ENCODE results near the gene MYO18A. TPM values are rescaled to one million over a fixed set of nuclear protein-coding genes. Genes with fewer than 3 reads are reported as not detected.
A peak's percentile ranks its signal among the peaks of the same experiment; 100 is the strongest.

MYO18A gene
- total RNA-seq, 4 donors from 2014 or later: 112 to 191 (median 136) TPM

GRCh38 chr17:29126268-29126930 is 53.8 kb downstream of the MYO18A start:
- TF ChIP-seq POLR2A (IDR thresholded peaks at IDR 0.05) (no peak), EP300 (IDR thresholded peaks at IDR 0.05; ENCODE audit: low read depth) (no peak), POLR2AphosphoS5 (IDR thresholded peaks at IDR 0.05) (no peak)
- TF ChIP-seq, protein P1, sequence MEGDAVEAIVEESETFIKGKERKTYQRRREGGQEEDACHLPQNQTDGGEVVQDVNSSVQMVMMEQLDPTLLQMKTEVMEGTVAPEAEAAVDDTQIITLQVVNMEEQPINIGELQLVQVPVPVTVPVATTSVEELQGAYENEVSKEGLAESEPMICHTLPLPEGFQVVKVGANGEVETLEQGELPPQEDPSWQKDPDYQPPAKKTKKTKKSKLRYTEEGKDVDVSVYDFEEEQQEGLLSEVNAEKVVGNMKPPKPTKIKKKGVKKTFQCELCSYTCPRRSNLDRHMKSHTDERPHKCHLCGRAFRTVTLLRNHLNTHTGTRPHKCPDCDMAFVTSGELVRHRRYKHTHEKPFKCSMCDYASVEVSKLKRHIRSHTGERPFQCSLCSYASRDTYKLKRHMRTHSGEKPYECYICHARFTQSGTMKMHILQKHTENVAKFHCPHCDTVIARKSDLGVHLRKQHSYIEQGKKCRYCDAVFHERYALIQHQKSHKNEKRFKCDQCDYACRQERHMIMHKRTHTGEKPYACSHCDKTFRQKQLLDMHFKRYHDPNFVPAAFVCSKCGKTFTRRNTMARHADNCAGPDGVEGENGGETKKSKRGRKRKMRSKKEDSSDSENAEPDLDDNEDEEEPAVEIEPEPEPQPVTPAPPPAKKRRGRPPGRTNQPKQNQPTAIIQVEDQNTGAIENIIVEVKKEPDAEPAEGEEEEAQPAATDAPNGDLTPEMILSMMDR (IDR thresholded peaks at IDR 0.05): no peak
- H3K27me3 ChIP-seq: no peaks in the 10 kb centered on the region
- in situ Hi-C loops (cut with MboI; ENCODE audit: low pct_ligation_motif_present in 1 of 4, low pct_unique_long_range_greater_than_20kb in 1 of 4, low sequenced_read_pairs in 3 of 4) (loop anchor here in 2 of 4 donors (10.0 to 25.0 kb wide), 3 partner anchors 158 to 162 kb away; partner anchors contain the start of gene NUFIP2 (in 1 of the 2)), intact Hi-C loops (cut with DNase I; ENCODE audit: low total_unique reads) (no loop called here)
- H3K27ac ChIP-seq: no peak overlapping the region
- peaks cover 0 to 6% (median 2%) of the 10 kb centered on the region in 4 donors for H3K36me3 ChIP-seq
- no peak for DNase-seq
- H3K4me1 ChIP-seq: peaks cover 0 to 25% (median 16%) of the 10 kb centered on the region in 4 donors
- WGBS, 2 donors (ENCODE audit: low coverage in 1 of 2): 80% methylated on average over 6 of the region's 8 CpGs; no CpG with 5 or more reads in 1 of the 2 donors
- H3K9me3 ChIP-seq: no peaks in the 10 kb centered on the region
- no peak overlapping the region for H3K4me3 ChIP-seq

DNA sequence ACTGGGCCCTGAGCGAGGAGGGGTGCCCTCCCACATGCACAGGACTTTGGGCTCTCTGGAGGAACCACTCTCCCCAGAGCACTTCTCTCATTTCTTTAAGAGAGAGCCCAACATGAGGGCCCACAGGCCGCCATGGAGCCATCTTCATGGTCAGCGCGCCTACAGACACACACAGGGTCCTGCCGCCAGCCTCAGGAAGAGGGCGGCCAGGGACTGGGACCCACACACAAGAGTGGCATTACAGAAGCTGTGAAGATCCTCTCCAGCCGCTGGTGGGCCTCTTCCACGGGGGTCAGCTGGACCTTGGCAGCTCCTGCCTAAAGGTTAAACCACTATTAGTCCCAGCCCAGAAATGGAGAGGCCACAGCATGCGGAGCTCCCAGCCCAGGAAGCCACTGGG is 54.5 kb downstream of the MYO18A start:
- H3K27ac ChIP-seq: peak overlapping the region in 2 of 4 donors; percentile 21 to 40
- 87 to 100% methylated on average over 2 to 9 of the region's 9 CpGs for WGBS, 2 donors (ENCODE audit: low coverage in 1 of 2)
- H3K9me3 ChIP-seq: no peaks in the 10 kb centered on the region
- no peak for DNase-seq
- H3K36me3 ChIP-seq: peaks cover 0 to 13% (median 6%) of the 10 kb centered on the region in 4 donors
- TF ChIP-seq EP300 (IDR thresholded peaks at IDR 0.05; ENCODE audit: low read depth): no peak
- no peak for TF ChIP-seq POLR2AphosphoS5 (IDR thresholded peaks at IDR 0.05)
- TF ChIP-seq POLR2A (IDR thresholded peaks at IDR 0.05): no peak
- TF ChIP-seq, protein P1 (IDR thresholded peaks at IDR 0.05): no peak
- in situ Hi-C loops (cut with MboI; ENCODE audit: low pct_ligation_motif_present in 1 of 4, low pct_unique_long_range_greater_than_20kb in 1 of 4, low sequenced_read_pairs in 3 of 4): loop anchor here in 2 of 4 donors (10.0 to 25.0 kb wide), 3 partner anchors 159 to 162 kb away; partner anchors contain the start of gene NUFIP2 (in 1 of the 2)
- H3K4me3 ChIP-seq: no peak overlapping the region
- H3K4me1 ChIP-seq: peaks cover 0 to 25% (median 16%) of the 10 kb centered on the region in 4 donors
- no peaks in the 10 kb centered on the region for H3K27me3 ChIP-seq
- intact Hi-C loops (cut with DNase I; ENCODE audit: low total_unique reads): no loop called here

DNA sequence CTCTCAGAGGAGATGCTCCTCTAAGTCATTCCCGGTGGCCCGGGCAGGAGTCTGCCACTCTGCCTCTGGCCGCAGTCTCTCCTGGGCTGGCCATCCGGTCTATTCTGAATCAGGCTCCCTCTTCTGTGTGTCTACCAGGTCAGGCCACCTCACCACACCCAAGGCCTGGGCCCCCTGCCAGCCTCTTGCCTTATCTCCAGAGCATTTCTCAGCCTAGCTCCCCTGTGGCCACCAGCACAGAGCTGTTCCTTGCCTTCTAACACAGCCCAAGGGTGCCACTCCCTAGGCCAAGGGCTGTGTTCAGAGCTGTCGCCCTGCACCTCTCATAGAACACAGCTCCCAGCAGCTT is 55.3 kb downstream of the MYO18A start:
- DNase-seq: peak; percentile 80
- TF ChIP-seq EP300 (IDR thresholded peaks at IDR 0.05; ENCODE audit: low read depth) (no peak), POLR2A (IDR thresholded peaks at IDR 0.05) (no peak)
- TF ChIP-seq, protein P1 (IDR thresholded peaks at IDR 0.05): no peak
- WGBS, 2 donors (ENCODE audit: low coverage in 1 of 2): 70% methylated on average over 5 of the region's 5 CpGs; no CpG with 5 or more reads in 1 of the 2 donors
- Histone ChIP-seq H3K27ac (peak overlapping the region in 2 of 4 donors; percentile 21 to 40), H3K4me1 (peaks cover 0 to 25% (median 16%) of the 10 kb centered on the region in 4 donors), H3K36me3 (peaks cover 0 to 21% (median 10%) of the 10 kb centered on the region in 4 donors), H3K27me3 (no peaks in the 10 kb centered on the region), H3K9me3 (no peaks in the 10 kb centered on the region), H3K4me3 (no peak overlapping the region)
- in situ Hi-C loops (cut with MboI; ENCODE audit: low pct_ligation_motif_present in 1 of 4, low pct_unique_long_range_greater_than_20kb in 1 of 4, low sequenced_read_pairs in 3 of 4): loop anchor here in 2 of 4 donors (10.0 to 25.0 kb wide), 3 partner anchors 160 to 162 kb away; partner anchors contain the start of gene NUFIP2 (in 1 of the 2)
- intact Hi-C loops (cut with DNase I; ENCODE audit: low total_unique reads): no loop called here

GRCh38 chr17:29124135-29124924 is 55.9 kb downstream of the MYO18A start:
- no peak for TF ChIP-seq POLR2A (IDR thresholded peaks at IDR 0.05)
- TF ChIP-seq, protein P1 (IDR thresholded peaks at IDR 0.05): peak; percentile 32 to 62 (median 55)
- Histone ChIP-seq H3K4me3 (no peak overlapping the region), H3K27me3 (no peaks in the 10 kb centered on the region), H3K36me3 (peaks cover 0 to 24% (median 10%) of the 10 kb centered on the region in 4 donors), H3K4me1 (peaks cover 0 to 25% (median 16%) of the 10 kb centered on the region in 4 donors), H3K9me3 (no peaks in the 10 kb centered on the region), H3K27ac (peak overlapping the region in 1 of 4 donors; percentile 40)
- intact Hi-C loops (cut with DNase I; ENCODE audit: low total_unique reads): no loop called here
- in situ Hi-C loops (cut with MboI; ENCODE audit: low pct_ligation_motif_present in 1 of 4, low pct_unique_long_range_greater_than_20kb in 1 of 4, low sequenced_read_pairs in 3 of 4): loop anchor here in 1 of 4 donors (10.0 kb wide), 2 partner anchors 160 kb away; no protein-coding TSS in a partner anchor
- DNase-seq: no peak
- 0 to 76% methylated on average over 1 to 13 of the region's 13 CpGs for WGBS, 2 donors (ENCODE audit: low coverage in 1 of 2)
